GM12873 (cell line): Measurements from ENCODE around the gene ZDHHC14.

Source experiments
- CTCF ChIP-seq: IDR thresholded peaks from 2 replicates; pipeline ENCODE4 v1.5.1; 2012; ENCODE audit warnings: low read depth, mild to moderate bottlenecking, moderate library complexity, low read length, control low read depth; ENCODE audit not compliant: insufficient read depth; ENCODE audit errors: missing control alignments

Gene ZDHHC14

GRCh38 chr6:157343732-157344131 is 37.3 kb upstream of the ZDHHC14 start:
- TF ChIP-seq CTCF = no peak

GRCh38 chr6:157346373-157346772 is 34.6 kb upstream of the ZDHHC14 start:
- no peak for TF ChIP-seq CTCF

- TF ChIP-seq CTCF = no peak
Observed at GRCh38 chr6:157358287-157358686, 22.7 kb upstream of the ZDHHC14 start.

- TF ChIP-seq CTCF = no peak
Observed at GRCh38 chr6:157361886-157362285, 19.1 kb upstream of the ZDHHC14 start.

GRCh38 chr6:157364705-157365104 is 16.3 kb upstream of the ZDHHC14 start:
- TF ChIP-seq CTCF = no peak

GRCh38 chr6:157366648-157367047 is 14.3 kb upstream of the ZDHHC14 start:
- TF ChIP-seq CTCF = no peak

- no peak for TF ChIP-seq CTCF
Observed at GRCh38 chr6:157368359-157369049, 12.5 kb upstream of the ZDHHC14 start.
